WI38 (cell line): ENCODE results near the gene SUGP1.

Source experiments
- H3K4me3 ChIP-seq: 2 replicates; pipeline ENCODE4 v1.5.1; 2011; ENCODE audit warnings: low read depth, mild to moderate bottlenecking, control low read depth, low read length
- TF ChIP-seq, protein P1 (sequence below): IDR thresholded peaks from 2 replicates; pipeline ENCODE4 v1.5.1; 2012; ENCODE audit warnings: low read depth, mild to moderate bottlenecking, control low read depth, low read length

SUGP1 gene, protein sequence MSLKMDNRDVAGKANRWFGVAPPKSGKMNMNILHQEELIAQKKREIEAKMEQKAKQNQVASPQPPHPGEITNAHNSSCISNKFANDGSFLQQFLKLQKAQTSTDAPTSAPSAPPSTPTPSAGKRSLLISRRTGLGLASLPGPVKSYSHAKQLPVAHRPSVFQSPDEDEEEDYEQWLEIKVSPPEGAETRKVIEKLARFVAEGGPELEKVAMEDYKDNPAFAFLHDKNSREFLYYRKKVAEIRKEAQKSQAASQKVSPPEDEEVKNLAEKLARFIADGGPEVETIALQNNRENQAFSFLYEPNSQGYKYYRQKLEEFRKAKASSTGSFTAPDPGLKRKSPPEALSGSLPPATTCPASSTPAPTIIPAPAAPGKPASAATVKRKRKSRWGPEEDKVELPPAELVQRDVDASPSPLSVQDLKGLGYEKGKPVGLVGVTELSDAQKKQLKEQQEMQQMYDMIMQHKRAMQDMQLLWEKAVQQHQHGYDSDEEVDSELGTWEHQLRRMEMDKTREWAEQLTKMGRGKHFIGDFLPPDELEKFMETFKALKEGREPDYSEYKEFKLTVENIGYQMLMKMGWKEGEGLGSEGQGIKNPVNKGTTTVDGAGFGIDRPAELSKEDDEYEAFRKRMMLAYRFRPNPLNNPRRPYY

GRCh38 chr19:19320361-19321140 lies at the start of gene SUGP1, which contains the start of gene MAU2:
SUGP1 (minus strand) TSS chr19:19320509; CDS start chr19:19320496, 13 bp downstream.
MAU2 (plus strand) TSS chr19:19320829; CDS start chr19:19320860, 31 bp downstream.
- peak within 1 kb of the TSS; percentile 84 for H3K4me3 ChIP-seq
- TF ChIP-seq, protein P1, sequence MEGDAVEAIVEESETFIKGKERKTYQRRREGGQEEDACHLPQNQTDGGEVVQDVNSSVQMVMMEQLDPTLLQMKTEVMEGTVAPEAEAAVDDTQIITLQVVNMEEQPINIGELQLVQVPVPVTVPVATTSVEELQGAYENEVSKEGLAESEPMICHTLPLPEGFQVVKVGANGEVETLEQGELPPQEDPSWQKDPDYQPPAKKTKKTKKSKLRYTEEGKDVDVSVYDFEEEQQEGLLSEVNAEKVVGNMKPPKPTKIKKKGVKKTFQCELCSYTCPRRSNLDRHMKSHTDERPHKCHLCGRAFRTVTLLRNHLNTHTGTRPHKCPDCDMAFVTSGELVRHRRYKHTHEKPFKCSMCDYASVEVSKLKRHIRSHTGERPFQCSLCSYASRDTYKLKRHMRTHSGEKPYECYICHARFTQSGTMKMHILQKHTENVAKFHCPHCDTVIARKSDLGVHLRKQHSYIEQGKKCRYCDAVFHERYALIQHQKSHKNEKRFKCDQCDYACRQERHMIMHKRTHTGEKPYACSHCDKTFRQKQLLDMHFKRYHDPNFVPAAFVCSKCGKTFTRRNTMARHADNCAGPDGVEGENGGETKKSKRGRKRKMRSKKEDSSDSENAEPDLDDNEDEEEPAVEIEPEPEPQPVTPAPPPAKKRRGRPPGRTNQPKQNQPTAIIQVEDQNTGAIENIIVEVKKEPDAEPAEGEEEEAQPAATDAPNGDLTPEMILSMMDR: no peak

GRCh38 chr19:19368087-19368486 lies 47.8 kb upstream of the SUGP1 start:
- TF ChIP-seq, protein P1: no peak
- H3K4me3 ChIP-seq: no peak overlapping the region

- H3K4me3 ChIP-seq: no peak overlapping the region
Observed at GRCh38 chr19:19366434-19367396, 46.4 kb upstream of the SUGP1 start.

DNA sequence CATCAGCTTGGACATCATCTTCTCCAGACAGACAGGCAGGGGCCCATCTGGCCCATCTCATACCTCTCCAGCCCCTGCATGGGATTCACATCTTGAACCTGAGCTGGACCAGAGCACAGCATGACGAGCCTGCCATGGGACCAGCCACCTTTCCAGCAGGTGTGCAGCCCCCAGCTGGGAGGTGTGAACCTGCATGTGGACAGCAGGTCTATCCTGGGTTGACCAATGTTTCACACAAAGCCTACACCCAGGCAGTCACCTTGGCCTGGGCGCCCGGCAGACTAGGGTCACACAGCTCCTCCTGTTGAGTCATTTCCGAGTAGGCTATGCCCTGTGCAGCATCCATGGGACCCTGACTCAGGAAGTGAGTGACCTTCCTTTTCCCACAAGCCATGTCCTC lies 41.8 kb upstream of the SUGP1 start:
- TF ChIP-seq, protein P1: no peak

More at GRCh38 chr19:19366434-19367396, 46.4 kb upstream of the SUGP1 start:
- TF ChIP-seq, protein P1: peak; percentile 95

DNA sequence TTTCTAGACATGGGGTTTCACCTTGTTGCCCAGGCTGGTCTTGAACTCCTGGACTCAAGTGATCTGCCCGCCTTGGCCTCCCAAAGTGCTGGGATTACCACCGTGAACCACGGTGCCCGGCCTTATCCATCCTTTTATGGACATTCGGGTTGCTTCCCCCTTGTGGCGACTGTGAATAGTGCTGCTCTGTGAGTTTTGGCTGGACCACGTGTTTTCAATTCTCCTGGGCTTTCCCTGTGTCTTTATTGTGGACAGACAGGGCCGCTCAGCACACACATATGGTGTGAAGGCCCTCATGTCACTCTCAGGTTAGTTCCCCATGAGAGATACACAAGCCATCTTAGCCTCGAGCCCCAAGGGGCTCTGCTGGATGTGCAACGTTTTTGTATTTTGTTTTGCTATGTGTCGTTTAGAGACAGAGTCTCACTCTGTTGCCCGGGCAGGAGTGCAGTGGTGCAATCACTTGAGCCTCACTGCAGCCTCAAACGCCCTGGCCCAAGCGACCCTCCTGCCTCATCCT lies 40.8 kb upstream of the SUGP1 start:
- H3K4me3 ChIP-seq: no peak overlapping the region
- TF ChIP-seq, protein P1: peak; percentile 68

More for the DNA sequence above, 41.8 kb upstream of the SUGP1 start:
- H3K4me3 ChIP-seq: no peak overlapping the region

DNA sequence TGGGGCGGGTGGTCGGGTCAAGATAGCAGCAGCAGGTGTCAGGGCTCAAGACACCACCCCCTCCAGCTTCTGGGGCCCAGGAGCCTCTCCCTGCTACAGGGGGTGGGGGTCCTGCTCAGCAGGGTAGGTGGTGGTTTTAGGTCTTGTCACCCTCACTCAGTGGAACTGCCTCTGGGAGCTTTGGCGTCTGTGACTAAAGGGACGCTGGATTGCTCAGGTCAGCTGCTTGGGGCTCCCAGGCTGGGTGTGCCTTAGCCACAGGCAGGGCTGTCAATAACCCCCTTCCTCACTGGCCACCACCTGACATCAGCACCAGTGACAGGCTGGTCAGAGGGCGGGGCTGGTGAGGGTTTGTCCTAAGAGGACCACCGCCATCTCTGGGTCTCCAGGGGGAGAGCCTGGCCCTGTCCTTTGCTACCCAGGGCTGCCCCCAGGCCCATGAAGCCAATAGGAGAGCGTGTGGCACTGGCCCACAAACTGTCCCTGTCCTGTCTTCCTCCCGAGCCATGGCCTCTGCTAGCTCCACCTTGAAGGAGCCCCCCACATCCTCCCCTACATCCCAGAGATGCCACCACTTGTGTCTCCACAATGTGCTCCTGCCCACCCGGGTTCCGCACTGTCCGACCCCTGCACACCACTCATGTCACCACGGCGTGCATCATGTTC lies 36.7 kb upstream of the SUGP1 start:
- TF ChIP-seq, protein P1: no peak
- H3K4me3 ChIP-seq: no peak overlapping the region
